Measurements from ENCODE around the gene NEDD4. TPM values are rescaled to one million over a fixed set of nuclear protein-coding genes. Genes with fewer than 3 reads are reported as not detected.

The NEDD4 gene
- polyA plus RNA-seq, 1 donor from 2014 or later, result 0.44 TPM

DNA sequence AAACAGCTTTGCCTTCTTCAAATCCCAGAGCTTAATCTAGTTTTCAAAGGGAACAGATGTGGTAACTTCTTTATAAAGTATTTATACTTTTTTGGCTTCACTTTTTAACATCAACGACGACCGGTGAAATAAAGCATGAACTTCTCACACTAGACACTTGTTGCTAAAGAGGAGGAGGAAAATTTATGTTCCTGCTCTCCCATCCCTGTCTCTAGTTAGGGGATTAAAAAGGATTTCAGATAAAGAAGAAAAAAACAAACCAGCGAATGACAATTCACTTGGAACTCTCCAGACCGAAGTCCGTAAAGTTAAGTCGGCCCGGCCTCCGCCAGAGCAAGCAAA lies 672 bp downstream of the NEDD4 start:
- peak overlapping the region; percentile 85 to 96 (median 91) for H3K4me3 Mint-ChIP-seq
- H3K27ac Mint-ChIP-seq, result peak overlapping the region in 1 of 3 donors; percentile 49
- no peaks in the 10 kb centered on the region for H3K36me3 Mint-ChIP-seq
- H3K4me1 Mint-ChIP-seq, result peaks cover 5 to 9% (median 8%) of the 10 kb centered on the region in 3 donors
- no peaks in the 10 kb centered on the region for H3K9me3 Mint-ChIP-seq
- peaks cover 28% of the 10 kb centered on the region for H3K27me3 Mint-ChIP-seq

DNA sequence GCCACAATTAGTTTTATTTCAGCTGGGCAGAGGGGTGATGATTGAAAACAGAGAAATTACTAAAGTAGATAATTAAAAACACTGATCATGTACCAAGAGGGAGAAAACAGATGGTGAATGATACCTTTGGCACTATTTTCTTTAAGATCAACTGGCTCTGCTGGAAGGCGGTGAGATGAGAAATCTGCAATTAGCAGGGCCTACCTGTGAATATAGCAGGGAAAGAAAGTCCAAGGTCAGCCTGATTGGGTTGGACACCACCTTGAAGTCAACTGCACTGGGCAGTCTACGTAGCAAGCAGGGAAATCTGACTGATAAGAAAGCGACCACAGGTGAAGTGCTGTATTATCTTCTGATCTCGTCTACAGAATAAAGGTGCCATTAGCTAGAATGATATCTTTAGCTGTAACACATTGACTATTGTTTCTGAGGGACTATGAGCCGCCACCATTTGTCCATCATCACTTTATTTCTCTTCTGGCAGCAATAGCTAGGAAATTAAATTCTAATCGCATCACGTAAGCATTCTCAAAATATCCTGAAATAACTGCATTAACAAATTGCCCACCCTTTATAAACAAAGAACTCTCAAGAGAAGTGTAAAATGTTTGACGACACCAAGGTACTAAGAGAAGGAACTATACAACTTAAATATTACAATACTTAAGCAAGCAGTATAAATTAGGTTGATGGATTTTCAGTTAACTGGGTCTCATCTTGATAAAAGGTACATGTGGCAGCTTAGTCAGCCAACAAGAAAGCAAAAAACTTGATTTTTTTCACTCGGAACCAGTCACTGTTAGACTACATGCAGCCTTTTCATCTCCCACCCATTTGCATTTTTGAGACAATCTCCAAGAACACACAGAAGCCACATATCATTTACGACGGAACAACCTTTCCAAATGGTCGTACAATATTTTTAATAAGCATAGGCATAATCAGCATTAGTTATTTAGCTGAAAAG lies 1.3 kb downstream of the NEDD4 start:
- Mint-ChIP-seq H3K4me1 (peaks cover 5 to 9% (median 8%) of the 10 kb centered on the region in 3 donors), H3K4me3 (peak overlapping the region; percentile 85 to 96 (median 91)), H3K27ac (no peak overlapping the region)

GRCh38 chr15:55990998-55991397 lies 2.4 kb downstream of the NEDD4 start:
- Mint-ChIP-seq H3K9me3 (peaks cover 0 to 3% (median 0%) of the 10 kb centered on the region in 3 donors), H3K36me3 (no peaks in the 10 kb centered on the region), H3K4me1 (peaks cover 5 to 9% (median 8%) of the 10 kb centered on the region in 3 donors), H3K27me3 (peaks cover 26% of the 10 kb centered on the region), H3K4me3 (peak overlapping the region in 1 of 4 donors; percentile 92), H3K27ac (no peak overlapping the region)

More for the DNA sequence above, 1.3 kb downstream of the NEDD4 start:
- Mint-ChIP-seq H3K27me3 (peaks cover 28% of the 10 kb centered on the region), H3K36me3 (no peaks in the 10 kb centered on the region), H3K9me3 (no peaks in the 10 kb centered on the region)

- peaks cover 0 to 4% (median 0%) of the 10 kb centered on the region in 3 donors for H3K9me3 Mint-ChIP-seq
- H3K4me1 Mint-ChIP-seq, result peaks cover 5 to 9% (median 8%) of the 10 kb centered on the region in 3 donors
- H3K4me3 Mint-ChIP-seq, result peak overlapping the region in 1 of 4 donors; percentile 2
- H3K27me3 Mint-ChIP-seq, result peaks cover 26% of the 10 kb centered on the region
- H3K27ac Mint-ChIP-seq, result peak overlapping the region in 1 of 3 donors; percentile 32
- H3K36me3 Mint-ChIP-seq, result no peaks in the 10 kb centered on the region
Observed at GRCh38 chr15:55990516-55990915, 2.9 kb downstream of the NEDD4 start.

DNA sequence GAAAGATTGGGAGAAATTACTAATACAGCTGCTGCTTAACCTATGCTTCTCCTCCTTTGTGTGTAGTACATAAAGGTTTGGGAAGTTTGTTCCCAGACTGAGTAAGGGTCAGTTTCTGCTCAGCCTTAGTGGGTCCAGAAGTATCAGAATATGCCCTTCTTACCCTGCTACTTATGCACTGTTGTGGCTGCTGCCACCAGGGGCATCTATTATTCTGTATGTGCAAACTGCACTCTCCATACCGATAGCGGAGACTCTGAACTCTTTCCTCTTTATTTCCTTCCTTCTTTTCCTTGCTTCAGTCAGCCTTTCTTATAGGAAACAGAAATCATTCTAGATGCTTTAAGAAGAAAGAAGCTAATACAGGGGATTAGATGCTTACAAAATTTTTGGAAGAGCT lies 4.0 kb downstream of the NEDD4 start:
- Mint-ChIP-seq H3K4me1 (peaks cover 5 to 9% (median 8%) of the 10 kb centered on the region in 3 donors), H3K27me3 (peaks cover 21% of the 10 kb centered on the region), H3K27ac (peak overlapping the region in 1 of 3 donors; percentile 57), H3K4me3 (no peak overlapping the region), H3K9me3 (peaks cover 0 to 4% (median 0%) of the 10 kb centered on the region in 3 donors), H3K36me3 (no peaks in the 10 kb centered on the region)

DNA sequence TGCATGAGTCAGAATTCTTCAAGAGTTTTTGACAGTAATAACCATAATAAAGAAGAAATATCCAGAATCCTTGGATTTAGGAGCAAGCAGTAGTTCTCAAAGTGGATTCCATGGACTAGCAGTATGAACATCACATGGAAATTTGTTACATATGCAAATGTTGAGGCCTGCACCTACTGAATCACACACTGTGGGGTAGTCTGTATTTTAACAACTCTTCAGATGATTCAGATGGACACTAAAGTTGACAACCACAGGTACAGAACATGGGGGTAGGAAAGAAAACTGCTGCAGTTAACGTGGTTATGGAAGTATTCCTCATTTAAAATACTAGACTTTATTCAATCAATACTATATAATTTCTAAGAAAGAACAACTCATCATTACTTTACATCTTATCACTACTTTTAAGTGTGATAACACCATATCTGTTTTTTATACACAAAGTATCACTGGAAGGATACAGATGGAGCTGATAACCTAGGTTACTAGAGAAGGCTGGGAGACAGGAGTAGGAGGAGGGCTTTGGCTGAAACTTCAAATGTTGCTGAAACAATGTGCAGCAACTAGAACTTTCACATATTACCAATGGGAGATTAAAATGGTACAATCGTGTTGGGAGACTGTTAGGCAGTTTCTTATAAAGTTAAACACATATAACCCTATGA lies 11.7 kb downstream of the NEDD4 start:
- no peak overlapping the region for H3K27ac Mint-ChIP-seq
- no peak overlapping the region for H3K4me3 Mint-ChIP-seq
- H3K4me1 Mint-ChIP-seq, result no peaks in the 10 kb centered on the region
- H3K27me3 Mint-ChIP-seq, result peaks cover 6% of the 10 kb centered on the region
- H3K36me3 Mint-ChIP-seq, result no peaks in the 10 kb centered on the region
- H3K9me3 Mint-ChIP-seq, result peaks cover 0 to 6% (median 0%) of the 10 kb centered on the region in 3 donors

DNA sequence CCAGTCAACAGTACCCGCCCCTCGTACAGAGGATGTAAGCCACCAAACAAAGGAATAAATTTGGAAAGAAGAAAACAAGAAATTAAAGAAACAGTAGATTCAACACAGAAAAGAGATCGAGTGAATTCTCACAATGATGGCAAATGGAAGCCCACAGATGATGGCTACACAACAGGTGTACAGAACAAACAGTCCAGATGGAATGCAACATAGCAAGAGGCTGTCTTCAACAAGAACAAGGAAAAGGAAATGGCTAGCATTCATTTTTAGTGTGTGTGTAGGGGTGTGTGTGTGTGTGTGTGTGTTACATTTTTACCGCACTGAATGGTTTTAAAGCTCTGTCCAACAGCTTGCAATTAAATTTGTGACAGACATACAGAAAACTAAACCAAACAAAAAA lies 12.9 kb downstream of the NEDD4 start:
- Mint-ChIP-seq H3K27me3 (peaks cover 6% of the 10 kb centered on the region), H3K9me3 (peaks cover 0 to 2% (median 0%) of the 10 kb centered on the region in 3 donors), H3K4me3 (no peak overlapping the region), H3K4me1 (no peaks in the 10 kb centered on the region), H3K36me3 (peaks cover 3% of the 10 kb centered on the region), H3K27ac (no peak overlapping the region)

DNA sequence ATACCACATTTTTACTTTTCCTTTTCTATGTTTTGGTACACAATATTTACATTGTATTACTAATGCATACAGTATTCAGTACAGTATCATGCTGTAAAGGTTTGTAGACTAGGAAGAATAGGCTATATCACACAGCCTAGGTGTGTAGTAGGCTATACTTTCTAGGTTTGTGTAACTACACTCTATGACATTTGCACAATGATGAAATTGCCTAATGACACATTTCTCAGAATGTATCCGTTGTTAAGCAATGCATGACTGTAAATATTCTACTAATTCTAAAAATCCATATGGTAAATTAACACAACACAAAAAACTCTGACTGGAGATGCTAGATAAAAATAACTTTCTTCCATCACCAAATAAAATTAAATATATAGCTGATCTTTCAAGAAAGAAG lies 16.2 kb downstream of the NEDD4 start:
- no peak overlapping the region for H3K4me3 Mint-ChIP-seq
- peaks cover 6% of the 10 kb centered on the region for H3K36me3 Mint-ChIP-seq
- H3K9me3 Mint-ChIP-seq, result no peaks in the 10 kb centered on the region
- no peak overlapping the region for H3K27ac Mint-ChIP-seq
- peaks cover 3% of the 10 kb centered on the region for H3K27me3 Mint-ChIP-seq
- no peaks in the 10 kb centered on the region for H3K4me1 Mint-ChIP-seq

DNA sequence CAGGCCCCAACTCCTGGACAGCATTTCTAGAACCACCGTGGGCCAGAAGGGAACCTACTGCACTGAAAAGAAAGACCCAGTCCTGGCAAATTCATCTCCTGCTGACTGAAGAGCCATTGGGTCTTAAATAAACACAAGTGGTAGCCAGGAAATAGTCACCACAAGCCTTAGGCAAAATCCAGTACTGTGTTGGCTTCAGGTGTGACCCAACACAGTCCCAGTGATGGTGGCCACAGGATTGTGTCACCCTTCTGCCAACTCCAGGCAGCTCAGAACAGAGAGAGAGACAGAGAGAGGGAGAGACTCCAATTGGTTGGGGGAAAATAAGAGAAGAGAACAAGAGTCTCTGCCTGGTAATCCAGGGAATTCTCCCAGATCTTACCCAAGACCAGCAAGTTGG lies 23.1 kb downstream of the NEDD4 start:
- H3K9me3 Mint-ChIP-seq, result no peaks in the 10 kb centered on the region
- peaks cover 6% of the 10 kb centered on the region for H3K27me3 Mint-ChIP-seq
- H3K4me3 Mint-ChIP-seq, result no peak overlapping the region
- no peaks in the 10 kb centered on the region for H3K4me1 Mint-ChIP-seq
- peaks cover 5% of the 10 kb centered on the region for H3K36me3 Mint-ChIP-seq
- no peak overlapping the region for H3K27ac Mint-ChIP-seq

DNA sequence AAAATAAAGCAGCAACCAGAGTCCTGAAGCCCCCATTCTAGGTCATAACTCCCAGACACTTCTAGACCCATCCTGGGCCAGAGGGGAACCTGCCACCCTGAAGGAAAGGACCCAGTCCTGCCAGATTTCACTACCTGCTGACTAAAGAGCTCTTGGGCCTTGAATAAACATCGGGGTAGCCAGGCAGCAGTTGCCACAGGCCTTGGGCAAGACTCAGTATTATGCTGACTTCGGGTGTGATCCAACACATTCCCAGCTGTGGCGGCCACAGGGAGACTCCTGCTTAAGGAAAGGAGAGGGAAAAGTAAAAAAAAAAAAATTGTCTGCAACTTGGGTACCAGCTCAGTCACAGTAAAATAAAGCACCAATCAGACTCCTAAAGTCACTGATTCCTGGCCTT lies 23.8 kb downstream of the NEDD4 start:
- Mint-ChIP-seq H3K36me3 (peaks cover 5% of the 10 kb centered on the region), H3K27ac (no peak overlapping the region), H3K4me3 (no peak overlapping the region), H3K9me3 (no peaks in the 10 kb centered on the region), H3K27me3 (peaks cover 6% of the 10 kb centered on the region), H3K4me1 (no peaks in the 10 kb centered on the region)

GRCh38 chr15:55968923-55969322 lies 24.5 kb downstream of the NEDD4 start:
- H3K27ac Mint-ChIP-seq, result no peak overlapping the region
- no peak overlapping the region for H3K4me3 Mint-ChIP-seq
- H3K27me3 Mint-ChIP-seq, result peaks cover 3% of the 10 kb centered on the region
- H3K4me1 Mint-ChIP-seq, result no peaks in the 10 kb centered on the region
- H3K9me3 Mint-ChIP-seq, result no peaks in the 10 kb centered on the region
- peaks cover 4% of the 10 kb centered on the region for H3K36me3 Mint-ChIP-seq

DNA sequence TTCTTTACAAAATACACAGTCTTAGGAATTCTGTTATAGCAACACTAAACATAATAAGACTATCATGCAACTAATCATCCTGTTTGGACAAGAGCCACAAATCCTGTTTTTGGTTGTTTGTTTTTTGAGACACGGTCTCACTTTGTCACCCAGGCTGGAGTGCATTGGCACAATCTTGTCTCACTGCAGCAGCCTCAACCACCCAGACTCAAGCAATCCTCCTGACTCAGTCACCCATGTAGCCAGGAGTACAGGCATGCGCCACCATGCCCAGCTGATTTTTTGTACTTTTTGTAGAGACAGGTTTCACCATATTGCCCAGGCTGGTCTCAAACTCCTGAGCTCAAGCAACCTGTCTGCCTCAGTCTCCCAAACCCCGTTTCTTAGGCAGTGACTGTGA lies 28.3 kb downstream of the NEDD4 start:
- H3K36me3 Mint-ChIP-seq, result no peaks in the 10 kb centered on the region
- peaks cover 4% of the 10 kb centered on the region for H3K27me3 Mint-ChIP-seq
- no peak overlapping the region for H3K4me3 Mint-ChIP-seq
- no peak overlapping the region for H3K27ac Mint-ChIP-seq
- no peaks in the 10 kb centered on the region for H3K9me3 Mint-ChIP-seq
- no peaks in the 10 kb centered on the region for H3K4me1 Mint-ChIP-seq

- H3K4me3 Mint-ChIP-seq, result no peak overlapping the region
- no peaks in the 10 kb centered on the region for H3K4me1 Mint-ChIP-seq
- H3K27me3 Mint-ChIP-seq, result peaks cover 1% of the 10 kb centered on the region
- H3K9me3 Mint-ChIP-seq, result peaks cover 0 to 1% (median 0%) of the 10 kb centered on the region in 3 donors
- H3K36me3 Mint-ChIP-seq, result no peaks in the 10 kb centered on the region
- H3K27ac Mint-ChIP-seq, result no peak overlapping the region
Observed at GRCh38 chr15:55960946-55961345, 32.5 kb downstream of the NEDD4 start.

DNA sequence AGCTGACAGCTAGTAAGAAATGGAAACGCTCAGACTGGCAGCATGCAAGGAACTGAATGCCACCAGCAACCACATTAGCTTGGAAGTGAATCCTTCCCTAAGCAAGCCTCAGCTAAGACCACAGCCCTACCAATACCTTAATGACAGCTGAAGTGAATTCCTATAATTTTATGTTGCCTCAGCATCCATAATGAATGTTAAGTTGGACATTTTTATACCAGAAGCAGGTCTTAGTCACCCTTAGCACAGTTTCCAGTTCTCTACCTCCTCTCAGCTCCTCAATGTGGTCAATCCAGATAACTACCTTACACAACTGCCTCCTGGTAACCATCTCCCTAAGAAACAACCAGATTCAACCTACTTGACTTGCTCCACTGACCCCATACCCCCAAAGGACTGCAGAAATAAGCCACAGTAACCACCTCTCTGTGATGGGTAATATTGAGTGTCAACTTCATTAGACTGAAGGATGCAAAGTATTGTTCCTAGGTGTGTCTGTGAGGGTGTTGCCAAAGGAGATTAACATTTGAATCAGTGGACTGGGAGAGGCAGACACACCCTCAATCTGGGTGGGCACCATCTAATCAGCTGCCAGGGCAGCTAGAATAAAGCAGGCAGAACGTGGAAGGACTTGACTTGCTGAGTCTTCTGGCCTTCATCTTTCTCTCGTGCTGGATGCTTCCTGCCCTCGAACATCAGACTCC lies 33.5 kb downstream of the NEDD4 start:
- no peak overlapping the region for H3K27ac Mint-ChIP-seq

GRCh38 chr15:55958349-55958748 lies 35.1 kb downstream of the NEDD4 start:
- H3K27ac Mint-ChIP-seq, result no peak overlapping the region
- no peak overlapping the region for H3K4me3 Mint-ChIP-seq
- no peaks in the 10 kb centered on the region for H3K27me3 Mint-ChIP-seq
- H3K9me3 Mint-ChIP-seq, result peaks cover 0 to 1% (median 0%) of the 10 kb centered on the region in 3 donors
- H3K36me3 Mint-ChIP-seq, result no peaks in the 10 kb centered on the region
- no peaks in the 10 kb centered on the region for H3K4me1 Mint-ChIP-seq

More for the DNA sequence above, 33.5 kb downstream of the NEDD4 start:
- Mint-ChIP-seq H3K9me3 (peaks cover 0 to 1% (median 0%) of the 10 kb centered on the region in 3 donors), H3K4me3 (no peak overlapping the region), H3K36me3 (no peaks in the 10 kb centered on the region), H3K27me3 (peaks cover 1% of the 10 kb centered on the region), H3K4me1 (no peaks in the 10 kb centered on the region)

Data from IgD-negative memory B cell (primary cell).